ENCODE measurements around the gene COMMD7. TPM values are rescaled to one million over a fixed set of nuclear protein-coding genes. Genes with fewer than 3 reads are reported as not detected.
"Not testable (repeated sequence)": the region's sequence is repeated elsewhere in the genome, so short reads cannot be mapped to it uniquely, and the experiment has no call there.

COMMD7 gene
- total and polyA plus RNA-seq, 7 experiments from 2014 or later = 31.5 to 141 (median 42.6) TPM

- Mint-ChIP-seq H3K27ac (peak overlapping the region in 3 of 9 donors; percentile 13 to 62 (median 58)), H3K4me3 (no peak overlapping the region), H3K9me3 (no peaks in the 10 kb centered on the region), H3K27me3 (no peaks in the 10 kb centered on the region), H3K4me1 (no peaks in the 10 kb centered on the region), H3K36me3 (peaks cover 0 to 19% (median 5%) of the 10 kb centered on the region in 5 donors)
- Histone ChIP-seq H3K36me3 (ENCODE audit: control insufficient read depth in 2 of 3, insufficient read depth in 3 of 3, low read length in 3 of 3) (peaks cover 0 to 3% (median 0%) of the 10 kb centered on the region in 3 experiments), H3K4me3 (ENCODE audit: low read length) (no peak overlapping the region), H3K4me1 (ENCODE audit: control insufficient read depth in 2 of 2, insufficient read depth in 2 of 2, low read length in 2 of 2) (no peaks in the 10 kb centered on the region), H3K9me3 (ENCODE audit: control insufficient read depth in 2 of 3, low read length in 3 of 3) (no peaks in the 10 kb centered on the region), H3K27ac (ENCODE audit: low read depth, low read length) (no peak overlapping the region), H3K27me3 (ENCODE audit: control insufficient read depth in 2 of 2, insufficient read depth in 2 of 2, low read length in 2 of 2) (no peaks in the 10 kb centered on the region)
- DNase-seq = no peak
- intact Hi-C loops (cut with micrococcal nuclease) = no loop called here
- POLR2A ChIA-PET = no interaction called here
- CTCF ChIA-PET = interaction anchor here (0.7 kb wide), 1 partner anchor 511 kb away, joined by 3 read pairs; no protein-coding TSS in a partner anchor
- no peak for ATAC-seq
Measured at GRCh38 chr20:32695089-32695488, 48.2 kb downstream of the COMMD7 start.

GRCh38 chr20:32688966-32689365, 54.3 kb downstream of the COMMD7 start:
- H3K4me1 Mint-ChIP-seq; CTCF ChIA-PET; H3K9me3 ChIP-seq (ENCODE audit: control insufficient read depth in 2 of 3, low read length in 3 of 3); POLR2A ChIA-PET; H3K9me3 Mint-ChIP-seq; H3K27ac ChIP-seq (ENCODE audit: low read depth, low read length); H3K36me3 ChIP-seq (ENCODE audit: control insufficient read depth in 2 of 3, insufficient read depth in 3 of 3, low read length in 3 of 3); H3K4me3 ChIP-seq (ENCODE audit: low read length); H3K4me1 ChIP-seq (ENCODE audit: control insufficient read depth in 2 of 2, insufficient read depth in 2 of 2, low read length in 2 of 2); DNase-seq; ATAC-seq; H3K27ac Mint-ChIP-seq; H3K27me3 ChIP-seq (ENCODE audit: control insufficient read depth in 2 of 2, insufficient read depth in 2 of 2, low read length in 2 of 2); H3K27me3 Mint-ChIP-seq; H3K4me3 Mint-ChIP-seq: not testable (repeated sequence)
- H3K36me3 Mint-ChIP-seq = peaks cover 0 to 10% (median 2%) of the 10 kb centered on the region in 5 donors
- intact Hi-C loops (cut with micrococcal nuclease) = loop anchor here in 1 of 2 donors (5.0 kb wide), 1 partner anchor 53 kb away; the partner anchor contains the start of gene COMMD7

GRCh38 chr20:32687180-32687532, 56.1 kb downstream of the COMMD7 start:
- no peak overlapping the region for H3K4me3 Mint-ChIP-seq
- H3K9me3 Mint-ChIP-seq = peaks cover 0 to 1% (median 0%) of the 10 kb centered on the region in 11 donors
- Histone ChIP-seq H3K27ac (ENCODE audit: low read depth, low read length) (no peak overlapping the region), H3K4me1 (ENCODE audit: control insufficient read depth in 2 of 2, insufficient read depth in 2 of 2, low read length in 2 of 2) (no peaks in the 10 kb centered on the region), H3K27me3 (ENCODE audit: control insufficient read depth in 2 of 2, insufficient read depth in 2 of 2, low read length in 2 of 2) (no peaks in the 10 kb centered on the region), H3K36me3 (ENCODE audit: control insufficient read depth in 2 of 3, insufficient read depth in 3 of 3, low read length in 3 of 3) (no peaks in the 10 kb centered on the region), H3K4me3 (ENCODE audit: low read length) (no peak overlapping the region), H3K9me3 (ENCODE audit: control insufficient read depth in 2 of 3, low read length in 3 of 3) (no peaks in the 10 kb centered on the region)
- POLR2A ChIA-PET = no interaction called here
- no peaks in the 10 kb centered on the region for H3K27me3 Mint-ChIP-seq
- intact Hi-C loops (cut with micrococcal nuclease) = loop anchor here in 1 of 2 donors (5.0 kb wide), 1 partner anchor 55 kb away; the partner anchor contains the start of gene COMMD7
- CTCF ChIA-PET = interaction anchor here (2.1 kb wide), 1 partner anchor 91 kb away, joined by 5 read pairs; no protein-coding TSS in a partner anchor
- ATAC-seq (no peak), DNase-seq (no peak)
- H3K4me1 Mint-ChIP-seq = peaks cover 0 to 4% (median 0%) of the 10 kb centered on the region in 7 donors
- H3K27ac Mint-ChIP-seq = no peak overlapping the region
- peaks cover 0 to 5% (median under 1%) of the 10 kb centered on the region in 5 donors for H3K36me3 Mint-ChIP-seq

GRCh38 chr20:32686530-32687179, 56.6 kb downstream of the COMMD7 start:
- Mint-ChIP-seq H3K9me3 (peaks cover 0 to 1% (median 0%) of the 10 kb centered on the region in 11 donors), H3K27me3 (no peaks in the 10 kb centered on the region), H3K4me1 (peaks cover 0 to 7% (median under 1%) of the 10 kb centered on the region in 7 donors), H3K27ac (no peak overlapping the region), H3K4me3 (no peak overlapping the region), H3K36me3 (peaks cover 0 to 3% (median 0%) of the 10 kb centered on the region in 5 donors)
- ATAC-seq (no peak), DNase-seq (no peak)
- CTCF ChIA-PET = interaction anchor here (2.1 kb wide), 1 partner anchor 92 kb away, joined by 5 read pairs; no protein-coding TSS in a partner anchor
- no peak overlapping the region for H3K27ac ChIP-seq (ENCODE audit: low read depth, low read length)
- no peaks in the 10 kb centered on the region for H3K27me3 ChIP-seq (ENCODE audit: control insufficient read depth in 2 of 2, insufficient read depth in 2 of 2, low read length in 2 of 2)
- H3K36me3 ChIP-seq (ENCODE audit: control insufficient read depth in 2 of 3, insufficient read depth in 3 of 3, low read length in 3 of 3) = no peaks in the 10 kb centered on the region
- H3K9me3 ChIP-seq (ENCODE audit: control insufficient read depth in 2 of 3, low read length in 3 of 3) = no peaks in the 10 kb centered on the region
- no peak overlapping the region for H3K4me3 ChIP-seq (ENCODE audit: low read length)
- intact Hi-C loops (cut with micrococcal nuclease) = loop anchor here in 1 of 2 donors (5.0 kb wide), 1 partner anchor 56 kb away; the partner anchor contains the start of gene COMMD7
- POLR2A ChIA-PET = no interaction called here
- no peaks in the 10 kb centered on the region for H3K4me1 ChIP-seq (ENCODE audit: control insufficient read depth in 2 of 2, insufficient read depth in 2 of 2, low read length in 2 of 2)

GRCh38 chr20:32685541-32686529, 57.4 kb downstream of the COMMD7 start:
- Histone ChIP-seq H3K27me3 (ENCODE audit: control insufficient read depth in 2 of 2, insufficient read depth in 2 of 2, low read length in 2 of 2) (no peaks in the 10 kb centered on the region), H3K4me3 (ENCODE audit: low read length) (no peak overlapping the region), H3K4me1 (ENCODE audit: control insufficient read depth in 2 of 2, insufficient read depth in 2 of 2, low read length in 2 of 2) (no peaks in the 10 kb centered on the region), H3K36me3 (ENCODE audit: control insufficient read depth in 2 of 3, insufficient read depth in 3 of 3, low read length in 3 of 3) (no peaks in the 10 kb centered on the region), H3K27ac (ENCODE audit: low read depth, low read length) (no peak overlapping the region), H3K9me3 (ENCODE audit: control insufficient read depth in 2 of 3, low read length in 3 of 3) (no peaks in the 10 kb centered on the region)
- Mint-ChIP-seq H3K4me3 (no peak overlapping the region), H3K9me3 (peaks cover 0 to 1% (median 0%) of the 10 kb centered on the region in 11 donors), H3K4me1 (peaks cover under 1 to 11% (median 3%) of the 10 kb centered on the region in 7 donors), H3K27ac (peak overlapping the region in 2 of 9 donors; percentile 55 to 68), H3K36me3 (peaks cover 0 to 3% (median 0%) of the 10 kb centered on the region in 5 donors), H3K27me3 (no peaks in the 10 kb centered on the region)
- ChIA-PET CTCF (interaction anchor here (0.6 to 1.0 kb wide), 2 partner anchors 93 to 211 kb away, joined by 3 to 6 read pairs; no protein-coding TSS in a partner anchor), POLR2A (interaction anchor here (0.7 kb wide), 1 partner anchor 607 kb away, joined by 6 read pairs; no protein-coding TSS in a partner anchor)
- DNase-seq (no peak), ATAC-seq (peak; percentile 47)
- intact Hi-C loops (cut with micrococcal nuclease) = loop anchor here in 1 of 2 donors (5.0 kb wide), 1 partner anchor 56 kb away; the partner anchor contains the start of gene COMMD7

- DNase-seq = no peak
- Histone ChIP-seq H3K36me3 (ENCODE audit: control insufficient read depth in 2 of 3, insufficient read depth in 3 of 3, low read length in 3 of 3) (no peaks in the 10 kb centered on the region), H3K9me3 (ENCODE audit: control insufficient read depth in 2 of 3, low read length in 3 of 3) (no peaks in the 10 kb centered on the region), H3K27ac (ENCODE audit: low read depth, low read length) (no peak overlapping the region), H3K27me3 (ENCODE audit: control insufficient read depth in 2 of 2, insufficient read depth in 2 of 2, low read length in 2 of 2) (no peaks in the 10 kb centered on the region), H3K4me1 (ENCODE audit: control insufficient read depth in 2 of 2, insufficient read depth in 2 of 2, low read length in 2 of 2) (no peaks in the 10 kb centered on the region), H3K4me3 (ENCODE audit: low read length) (no peak overlapping the region)
- Mint-ChIP-seq H3K4me3 (no peak overlapping the region), H3K36me3 (no peaks in the 10 kb centered on the region), H3K27ac (peak overlapping the region in 1 of 9 donors; percentile 84), H3K4me1 (peaks cover 2 to 14% (median 7%) of the 10 kb centered on the region in 7 donors), H3K9me3 (peaks cover 0 to 1% (median 0%) of the 10 kb centered on the region in 11 donors), H3K27me3 (no peaks in the 10 kb centered on the region)
- ChIA-PET CTCF (no interaction called here), POLR2A (interaction anchor here (0.8 kb wide), 1 partner anchor 60 kb away, joined by 4 read pairs; no protein-coding TSS in a partner anchor)
- intact Hi-C loops (cut with micrococcal nuclease) = no loop called here
- ATAC-seq = no peak
Measured at GRCh38 chr20:32682508-32682987, 60.7 kb downstream of the COMMD7 start.

All from naive thymus-derived CD4-positive, alpha-beta T cell (primary cell).